Measurements from ENCODE around the gene FAAP20. TPM values are rescaled to one million over a fixed set of nuclear protein-coding genes. Genes with fewer than 3 reads are reported as not detected.
A peak's percentile ranks its signal among the peaks of the same experiment; 100 is the strongest.

FAAP20 gene
- total RNA-seq, 1 experiment from 2014 or later = 119 TPM

DNA sequence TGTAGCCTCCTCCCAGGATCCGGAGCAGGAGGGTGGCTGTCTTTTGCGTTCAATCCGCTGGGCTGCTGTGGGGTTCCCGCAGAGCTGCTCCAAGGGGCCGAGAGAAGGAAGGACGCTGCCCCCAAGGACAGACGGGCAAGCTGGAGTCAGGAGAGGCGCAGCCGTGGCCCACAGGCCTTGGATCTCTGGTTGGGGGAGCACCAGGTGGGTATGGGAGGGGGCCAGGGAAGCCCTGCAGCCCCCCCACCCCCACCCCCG is 17.6 kb upstream of the FAAP20 start:
- Histone ChIP-seq H3K23ac (ENCODE audit: insufficient read length, low read depth, low read length) (no peak overlapping the region), H4K8ac (replicated peaks; ENCODE audit: insufficient read length, low read depth, low read length) (no peak overlapping the region), H4K91ac (ENCODE audit: insufficient read length, low read depth, low read length) (peak overlapping the region; percentile 91), H4K20me1 (ENCODE audit: control insufficient read depth, insufficient read depth, insufficient read length) (no peaks in the 10 kb centered on the region), H3K4ac (ENCODE audit: low read depth, low read length) (peak overlapping the region; percentile 74; the same call in 1 of the 2 replicates), H3K14ac (ENCODE audit: insufficient read depth, low read length) (peak overlapping the region; percentile 99; the same call in 1 of the 2 replicates), H3K9ac (ENCODE audit: extremely low read depth, insufficient read length, low read length) (no peak overlapping the region), H2AFZ (ENCODE audit: low read length) (no peak overlapping the region), H3K27ac (ENCODE audit: insufficient read length, low read depth, low read length) (no peak overlapping the region), H2BK20ac (ENCODE audit: low read depth, low read length, poor library complexity, severe bottlenecking) (no peak overlapping the region), H3K23me2 (ENCODE audit: insufficient read length, low read depth, low read length, poor library complexity, severe bottlenecking) (no peaks in the 10 kb centered on the region), H2BK120ac (ENCODE audit: low read depth, low read length, poor library complexity, severe bottlenecking) (peak overlapping the region; percentile 94), H4K5ac (ENCODE audit: insufficient read length, low read depth, low read length) (peak overlapping the region; percentile 47), H3K79me1 (ENCODE audit: insufficient read depth, low read depth, low read length, poor library complexity, severe bottlenecking) (no peaks in the 10 kb centered on the region), H3K9me3 (ENCODE audit: control insufficient read depth, low read depth, low read length) (no peaks in the 10 kb centered on the region), H3K79me2 (ENCODE audit: insufficient read depth, low read length) (no peaks in the 10 kb centered on the region), H3K27me3 (ENCODE audit: insufficient read depth, low read length) (no peaks in the 10 kb centered on the region), H3K4me2 (ENCODE audit: insufficient read depth, insufficient read length, low read length) (peak overlapping the region; percentile 1), H3T11ph (ENCODE audit: low read length) (peak overlapping the region; percentile 40), H3K18ac (ENCODE audit: insufficient read length, low read depth, low read length) (peak overlapping the region; percentile 92), H3K4me1 (ENCODE audit: insufficient read depth, low read length) (no peaks in the 10 kb centered on the region), H2AK5ac (ENCODE audit: insufficient read length, low read length) (no peak overlapping the region), H3K56ac (ENCODE audit: insufficient read length, low read depth, low read length) (no peak overlapping the region), H2BK12ac (ENCODE audit: insufficient read length, low read depth, low read length) (peak overlapping the region; percentile 36), H2BK5ac (ENCODE audit: insufficient read length, low read length) (peak overlapping the region; percentile 73), H2BK15ac (ENCODE audit: low read depth, low read length) (no peak overlapping the region; the same call in 1 of the 2 replicates)
- Mint-ChIP-seq H3K4me1 (peaks cover 7 to 26% of the 10 kb centered on the region in 2 experiments), H3K9me3 (no peaks in the 10 kb centered on the region), H3K27ac (peak overlapping the region; percentile 44 to 95 (median 93); a peak in 5 of 7 replicates), H3K27me3 (ENCODE audit: low read depth) (0 out of 2 replicates have a peak, but pooled peaks cover under 1% of the 10 kb centered on the region), H3K36me3 (ENCODE audit: insufficient read depth in 1 of 3, low read depth in 3 of 3) (no peaks in the 10 kb centered on the region; a peak in 1 of 7 replicates), H3K4me3 (peak overlapping the region; percentile 52 to 67; a peak in 4 of 5 replicates)
- TF ChIP-seq, protein P1, sequence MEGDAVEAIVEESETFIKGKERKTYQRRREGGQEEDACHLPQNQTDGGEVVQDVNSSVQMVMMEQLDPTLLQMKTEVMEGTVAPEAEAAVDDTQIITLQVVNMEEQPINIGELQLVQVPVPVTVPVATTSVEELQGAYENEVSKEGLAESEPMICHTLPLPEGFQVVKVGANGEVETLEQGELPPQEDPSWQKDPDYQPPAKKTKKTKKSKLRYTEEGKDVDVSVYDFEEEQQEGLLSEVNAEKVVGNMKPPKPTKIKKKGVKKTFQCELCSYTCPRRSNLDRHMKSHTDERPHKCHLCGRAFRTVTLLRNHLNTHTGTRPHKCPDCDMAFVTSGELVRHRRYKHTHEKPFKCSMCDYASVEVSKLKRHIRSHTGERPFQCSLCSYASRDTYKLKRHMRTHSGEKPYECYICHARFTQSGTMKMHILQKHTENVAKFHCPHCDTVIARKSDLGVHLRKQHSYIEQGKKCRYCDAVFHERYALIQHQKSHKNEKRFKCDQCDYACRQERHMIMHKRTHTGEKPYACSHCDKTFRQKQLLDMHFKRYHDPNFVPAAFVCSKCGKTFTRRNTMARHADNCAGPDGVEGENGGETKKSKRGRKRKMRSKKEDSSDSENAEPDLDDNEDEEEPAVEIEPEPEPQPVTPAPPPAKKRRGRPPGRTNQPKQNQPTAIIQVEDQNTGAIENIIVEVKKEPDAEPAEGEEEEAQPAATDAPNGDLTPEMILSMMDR (conservative IDR thresholded peaks at IDR 0.05) = no peak
- WGBS (ENCODE audit: extremely low coverage, insufficient read length, low lambda C conversion rate) = no CpG with 5 or more reads among the region's 10 CpGs
- DNase-seq = no peak

Measured in H9 (cell line).